ENCODE data around the gene HMGB1.

The HMGB1 gene

GRCh38 chr13:30465593-30466357 is at the start of gene HMGB1:
TSS of gene HMGB1 (minus strand) at chr13:30465936. CDS start at chr13:30463680, 2,256 bp downstream.
- peak; percentile 98 for FAIRE-seq

- no peak for FAIRE-seq
These were observed 45.2 kb upstream of the HMGB1 start for GRCh38 chr13:30510811-30511371.

GRCh38 chr13:30510091-30510490 is 44.4 kb upstream of the HMGB1 start:
- FAIRE-seq: no peak

GRCh38 chr13:30509254-30510050 is 43.7 kb upstream of the HMGB1 start:
- FAIRE-seq: no peak

- no peak for FAIRE-seq
These were observed 38.3 kb upstream of the HMGB1 start for GRCh38 chr13:30504081-30504480.

GRCh38 chr13:30502237-30502636 is 36.5 kb upstream of the HMGB1 start:
- FAIRE-seq: no peak

- FAIRE-seq: no peak
These were observed 33.6 kb upstream of the HMGB1 start for GRCh38 chr13:30499338-30499737.

GRCh38 chr13:30496147-30496546 is 30.4 kb upstream of the HMGB1 start:
- no peak for FAIRE-seq

GRCh38 chr13:30495746-30496145 is 30.0 kb upstream of the HMGB1 start:
- no peak for FAIRE-seq

- FAIRE-seq: no peak
These were observed 28.1 kb upstream of the HMGB1 start for GRCh38 chr13:30493658-30494381.

- no peak for FAIRE-seq
These were observed 21.3 kb upstream of the HMGB1 start for GRCh38 chr13:30487075-30487470.

GRCh38 chr13:30486230-30487074 is 20.7 kb upstream of the HMGB1 start:
- no peak for FAIRE-seq

GRCh38 chr13:30481241-30481760 is 15.6 kb upstream of the HMGB1 start:
- no peak for FAIRE-seq

GRCh38 chr13:30480292-30480950 is 14.7 kb upstream of the HMGB1 start:
- FAIRE-seq: no peak

- FAIRE-seq: no peak
These were observed 14.1 kb upstream of the HMGB1 start for GRCh38 chr13:30479883-30480219.

- FAIRE-seq: no peak
These were observed 13.6 kb upstream of the HMGB1 start for GRCh38 chr13:30479154-30479882.

- FAIRE-seq: no peak
These were observed 11.8 kb upstream of the HMGB1 start for GRCh38 chr13:30477346-30478195.

GRCh38 chr13:30473675-30474074 is 7.9 kb upstream of the HMGB1 start:
- FAIRE-seq: no peak

- FAIRE-seq: no peak
These were observed 1.1 kb upstream of the HMGB1 start for GRCh38 chr13:30466841-30467252.

- FAIRE-seq: no peak
These were observed 600 bp upstream of the HMGB1 start for GRCh38 chr13:30466358-30466714.
